Endothelial cell (in vitro differentiated cells): ENCODE results near the gene LENG8. TPM values are rescaled to one million over a fixed set of nuclear protein-coding genes. Genes with fewer than 3 reads are reported as not detected.
"Not testable (repeated sequence)": the region's sequence is repeated elsewhere in the genome, so short reads cannot be mapped to it uniquely, and the experiment has no call there.

ENCODE experiments used
- DNase-seq: peaks from one replicate; pipeline ENCODE4 v3.0.0; 2021; ENCODE audit warnings: low spot score
- H3K27ac Mint-ChIP-seq: one replicate; pipeline ENCODE4 v1.8.0; 2021; ENCODE audit warnings: mixed read lengths, inconsistent platforms; ENCODE audit not compliant: unreplicated experiment
- H3K27me3 Mint-ChIP-seq: one replicate; pipeline ENCODE4 v1.8.0; 2021; ENCODE audit warnings: mild to moderate bottlenecking, moderate library complexity, mixed read lengths, inconsistent platforms; ENCODE audit not compliant: unreplicated experiment
- H3K36me3 Mint-ChIP-seq: one replicate; pipeline ENCODE4 v1.8.0; 2021; ENCODE audit warnings: mild to moderate bottlenecking, low read depth, mixed read lengths, inconsistent platforms; ENCODE audit not compliant: unreplicated experiment
- H3K4me1 Mint-ChIP-seq: one replicate; pipeline ENCODE4 v1.8.0; 2021; ENCODE audit warnings: mild to moderate bottlenecking, mixed read lengths, inconsistent platforms; ENCODE audit not compliant: unreplicated experiment
- H3K4me3 Mint-ChIP-seq: one replicate; pipeline ENCODE4 v1.8.0; 2021; ENCODE audit warnings: mild to moderate bottlenecking, mixed read lengths, inconsistent platforms; ENCODE audit not compliant: unreplicated experiment
- H3K9me3 Mint-ChIP-seq: one replicate; pipeline ENCODE4 v1.8.0; 2021; ENCODE audit warnings: mixed read lengths, inconsistent platforms; ENCODE audit not compliant: unreplicated experiment
- CTCF ChIP-seq: fragments of 200-600 bp; sonication (generic); IDR thresholded peaks from one replicate; pipeline ENCODE4 v1.5.0; 2021; ENCODE audit warnings: antibody characterized with exemption; ENCODE audit not compliant: unreplicated experiment
- total RNA-seq: library from RNA; stranded (reverse); fragmentation: NEBNext Ultra II Directional; extraction: Animal tissue kit (Norgen Biotek cat#: 25700); gene quantifications from one replicate; pipeline ENCODE4 v1.2.1, GENCODE V29; 2021; ENCODE audit not compliant: unreplicated experiment

LENG8 gene
- total RNA-seq, 1 donor from 2014 or later, result 162 TPM

GRCh38 chr19:54506079-54506478 is 57.1 kb downstream of the LENG8 start:
- Mint-ChIP-seq H3K36me3 (peaks cover 16% of the 10 kb centered on the region), H3K27ac (no peak overlapping the region), H3K4me3 (no peak overlapping the region), H3K9me3 (peaks cover 13% of the 10 kb centered on the region), H3K27me3 (peaks cover 1% of the 10 kb centered on the region), H3K4me1 (no peaks in the 10 kb centered on the region)
- no peak for TF ChIP-seq CTCF
- DNase-seq, result no peak

DNA sequence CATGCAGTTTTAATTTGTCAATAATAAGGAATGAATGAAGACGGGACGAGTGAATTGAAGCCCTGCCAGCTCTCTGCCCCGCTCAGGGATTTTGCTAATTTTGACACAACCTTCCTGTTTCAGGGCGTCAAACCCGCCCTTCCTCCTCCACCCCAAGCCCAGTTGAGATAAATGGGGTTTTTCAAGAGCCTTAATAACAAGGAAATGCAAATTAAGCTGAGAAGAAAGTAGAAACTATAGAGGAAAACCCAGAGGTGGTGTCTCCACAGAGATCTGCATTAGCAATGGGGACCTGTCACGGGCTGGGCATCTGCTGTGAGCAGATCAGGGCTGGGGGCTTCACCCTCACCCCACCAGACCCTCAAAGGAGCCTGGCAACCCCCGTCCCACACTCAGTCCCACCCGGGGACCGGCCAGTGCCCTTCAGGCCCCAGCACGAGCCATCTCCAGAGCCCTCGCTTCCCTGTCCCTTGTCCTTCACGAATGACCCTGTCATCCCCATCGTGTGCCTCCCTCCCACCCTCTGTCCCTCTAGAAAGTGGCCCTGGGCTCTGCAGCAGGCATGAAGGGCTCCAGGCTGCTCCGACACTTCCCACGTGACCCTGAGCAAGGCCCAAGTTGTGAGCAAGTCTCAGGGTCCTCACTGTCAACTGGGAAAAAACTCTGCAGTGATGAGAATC is 58.2 kb downstream of the LENG8 start:
- H3K4me3 Mint-ChIP-seq, DNase-seq, H3K27me3 Mint-ChIP-seq, H3K27ac Mint-ChIP-seq, H3K4me1 Mint-ChIP-seq: not testable (repeated sequence)
- Mint-ChIP-seq H3K36me3 (peaks cover 15% of the 10 kb centered on the region), H3K9me3 (peaks cover 13% of the 10 kb centered on the region)

GRCh38 chr19:54507824-54508223 is 58.8 kb downstream of the LENG8 start:
- DNase-seq, result no peak
- Mint-ChIP-seq H3K36me3 (peaks cover 15% of the 10 kb centered on the region), H3K27ac (no peak overlapping the region), H3K4me3 (no peak overlapping the region), H3K27me3 (peaks cover 1% of the 10 kb centered on the region), H3K9me3 (peaks cover 13% of the 10 kb centered on the region), H3K4me1 (no peaks in the 10 kb centered on the region)
- no peak for TF ChIP-seq CTCF

- H3K4me3 Mint-ChIP-seq, H3K27ac Mint-ChIP-seq, DNase-seq, H3K27me3 Mint-ChIP-seq, H3K4me1 Mint-ChIP-seq: not testable (repeated sequence)
- peaks cover 21% of the 10 kb centered on the region for H3K36me3 Mint-ChIP-seq
- H3K9me3 Mint-ChIP-seq, result peaks cover 19% of the 10 kb centered on the region
Observed at GRCh38 chr19:54508487-54508886, 59.5 kb downstream of the LENG8 start.

- peaks cover 19% of the 10 kb centered on the region for H3K9me3 Mint-ChIP-seq
- H3K4me1 Mint-ChIP-seq, H3K27ac Mint-ChIP-seq, DNase-seq, H3K4me3 Mint-ChIP-seq, H3K27me3 Mint-ChIP-seq: not testable (repeated sequence)
- H3K36me3 Mint-ChIP-seq, result peaks cover 19% of the 10 kb centered on the region
Observed at GRCh38 chr19:54509200-54509940, 60.4 kb downstream of the LENG8 start.

Other genes with a start within 250 kb of the LENG8 start
- 1,195 TPM for gene RPS9, start 248.3 kb upstream of the LENG8 start, total RNA-seq
- gene LILRB3, start 226.2 kb upstream of the LENG8 start, total RNA-seq, result not detected
- gene LILRA6, start 206.4 kb upstream of the LENG8 start, total RNA-seq, result not detected
- gene LILRB5, start 191.9 kb upstream of the LENG8 start, total RNA-seq, result not detected
- gene LILRB2, start 168.1 kb upstream of the LENG8 start, total RNA-seq, result not detected
- not detected for gene LILRA5, start 136.0 kb upstream of the LENG8 start, total RNA-seq
- not detected for gene LILRA4, start 110.0 kb upstream of the LENG8 start, total RNA-seq
- gene LAIR1, start 84.3 kb upstream of the LENG8 start, total RNA-seq, result 2.1 TPM
- gene TTYH1, start 33.7 kb upstream of the LENG8 start, total RNA-seq, result 10.4 TPM
- gene LENG9, start 14.6 kb downstream of the LENG8 start, total RNA-seq, result 3.4 TPM
- 21.4 TPM for gene CDC42EP5, start 24.1 kb downstream of the LENG8 start, total RNA-seq
- not detected for gene LAIR2, start 53.6 kb downstream of the LENG8 start, total RNA-seq
- gene LILRA2, start 124.6 kb downstream of the LENG8 start, total RNA-seq, result not detected
- gene LILRA1, start 144.4 kb downstream of the LENG8 start, total RNA-seq, result not detected
- not detected for gene LILRB1, start 181.3 kb downstream of the LENG8 start, total RNA-seq
- gene LILRB4, start 213.8 kb downstream of the LENG8 start, total RNA-seq, result not detected